Stimulated activated effector memory CD8-positive, alpha-beta T cell treated with anti-CD3 and anti-CD28 coated beads, Interleukin-12 subunit alpha, Interleukin-12 subunit beta, amount 100 ng/mL, for 72 hours (primary cell): ENCODE results near the gene ABLIM2.

Experiments
- ATAC-seq: fragments of 150-1000 bp; cut with Tn5 transposase; 2 replicates; pipeline ENCODE4 v1.10.0; 2021
- DNase-seq, 2 donors: peaks; one replicate each; pipeline ENCODE4 v3.0.0; 2021 to 2022; ENCODE audit warnings: low spot score in 2 of 2
- H3K27ac Mint-ChIP-seq: one replicate; pipeline ENCODE4 v1.8.0; 2022; ENCODE audit warnings: mild to moderate bottlenecking, mixed read lengths
- H3K36me3 Mint-ChIP-seq: one replicate; pipeline ENCODE4 v1.8.0; 2022; ENCODE audit warnings: mild to moderate bottlenecking, mixed read lengths
- H3K4me1 Mint-ChIP-seq: one replicate; pipeline ENCODE4 v1.8.0; 2022; ENCODE audit warnings: mixed read lengths
- H3K4me3 Mint-ChIP-seq: one replicate; pipeline ENCODE4 v1.8.0; 2022; ENCODE audit warnings: mild to moderate bottlenecking, mixed read lengths
- H3K9me3 Mint-ChIP-seq: one replicate; pipeline ENCODE4 v1.8.0; 2022; ENCODE audit warnings: mixed read lengths

Gene ABLIM2

DNA sequence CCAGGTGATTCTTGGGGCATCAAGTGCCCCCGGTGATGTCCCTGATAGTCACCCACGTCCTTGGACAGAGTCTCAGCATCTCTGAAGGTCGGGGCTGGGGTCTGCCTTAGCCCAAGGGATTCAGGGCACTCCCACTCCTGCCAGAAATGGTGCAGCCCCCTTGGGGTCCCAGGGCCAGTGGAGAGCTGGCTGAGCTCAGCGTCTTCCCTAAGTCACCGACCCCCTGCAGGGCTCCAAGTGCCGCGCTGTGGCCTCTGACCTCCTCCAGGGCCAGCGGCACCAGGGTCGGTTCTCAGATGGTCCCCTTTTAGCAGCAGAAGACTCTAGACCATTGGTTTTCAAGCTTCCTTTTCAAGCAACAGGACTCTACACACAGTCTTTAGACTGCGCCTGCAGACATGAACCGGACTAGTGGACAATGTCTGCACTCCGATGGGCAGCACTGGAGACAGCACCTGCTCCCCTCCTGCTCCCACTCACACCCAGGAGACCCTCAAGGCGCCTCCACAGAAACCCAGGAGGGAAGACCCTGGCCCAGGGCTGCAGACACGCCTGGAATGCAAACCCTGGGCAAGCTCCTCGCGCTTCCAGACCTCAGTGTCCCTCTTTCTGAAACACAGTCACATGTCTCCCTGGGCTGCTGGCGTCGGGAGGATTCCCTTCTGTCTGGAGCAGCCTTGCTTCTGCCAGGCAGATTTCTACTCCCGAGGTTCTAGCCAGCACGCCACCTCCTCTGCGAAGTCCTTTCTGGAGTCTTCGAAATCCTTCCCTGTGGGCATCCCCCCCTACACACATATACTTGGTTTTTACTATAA is 53.9 kb downstream of the ABLIM2 start:
- ATAC-seq (no peak), DNase-seq (no peak)
- no peak overlapping the region for H3K4me3 Mint-ChIP-seq
- H3K36me3 Mint-ChIP-seq, result no peaks in the 10 kb centered on the region
- no peak overlapping the region for H3K27ac Mint-ChIP-seq
- H3K4me1 Mint-ChIP-seq, result no peaks in the 10 kb centered on the region
- no peaks in the 10 kb centered on the region for H3K9me3 Mint-ChIP-seq

DNA sequence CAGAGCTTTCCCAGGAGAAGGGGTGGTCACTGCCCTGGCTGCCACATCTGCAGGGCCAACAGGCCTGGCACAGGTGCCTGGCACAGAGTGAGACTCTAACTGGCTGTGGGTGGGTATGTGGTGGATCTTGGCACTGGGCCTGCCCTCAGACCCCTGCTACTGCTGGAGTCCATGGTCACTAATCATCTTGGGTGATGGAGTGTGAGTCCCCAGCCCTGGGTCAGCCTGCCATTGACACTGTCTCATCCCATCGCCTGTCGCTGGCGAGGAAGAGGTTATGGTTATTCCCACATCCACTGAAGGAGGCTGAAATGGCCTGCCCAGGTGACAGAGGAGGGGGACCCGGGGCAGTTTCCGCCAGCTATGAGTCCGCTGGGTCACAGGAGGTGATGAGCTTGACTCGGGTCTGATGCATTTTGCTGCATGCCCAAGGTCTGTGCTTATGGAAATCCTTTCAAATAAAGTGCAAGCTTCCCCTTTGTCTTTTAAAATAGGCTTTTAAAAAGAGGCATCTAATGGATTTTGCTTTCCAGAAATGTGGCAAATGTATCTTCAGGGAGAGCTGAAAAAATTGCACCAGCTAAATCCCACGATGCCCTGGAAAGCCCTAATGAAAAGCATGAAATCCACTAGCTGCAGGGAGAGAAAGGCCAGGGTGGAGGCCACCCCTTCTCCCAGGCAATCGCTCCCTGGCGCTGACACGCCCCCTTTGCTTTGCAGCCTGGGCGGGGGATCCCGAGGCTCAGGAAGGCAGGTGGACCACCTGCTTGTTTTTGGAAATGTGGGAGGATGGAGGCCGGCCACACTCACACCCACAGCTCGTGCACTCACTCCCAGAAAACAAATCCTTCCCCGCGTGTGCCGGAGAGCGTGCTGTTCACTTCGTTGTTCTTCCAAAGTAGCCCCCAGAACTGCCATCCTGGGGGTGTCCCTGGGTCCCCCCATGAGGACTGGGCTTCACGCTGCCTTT is 54.9 kb downstream of the ABLIM2 start:
- H3K27ac Mint-ChIP-seq, result no peak overlapping the region
- H3K36me3 Mint-ChIP-seq, result no peaks in the 10 kb centered on the region
- DNase-seq, result no peak
- no peak for ATAC-seq
- no peaks in the 10 kb centered on the region for H3K9me3 Mint-ChIP-seq
- H3K4me1 Mint-ChIP-seq, result no peaks in the 10 kb centered on the region
- no peak overlapping the region for H3K4me3 Mint-ChIP-seq

DNA sequence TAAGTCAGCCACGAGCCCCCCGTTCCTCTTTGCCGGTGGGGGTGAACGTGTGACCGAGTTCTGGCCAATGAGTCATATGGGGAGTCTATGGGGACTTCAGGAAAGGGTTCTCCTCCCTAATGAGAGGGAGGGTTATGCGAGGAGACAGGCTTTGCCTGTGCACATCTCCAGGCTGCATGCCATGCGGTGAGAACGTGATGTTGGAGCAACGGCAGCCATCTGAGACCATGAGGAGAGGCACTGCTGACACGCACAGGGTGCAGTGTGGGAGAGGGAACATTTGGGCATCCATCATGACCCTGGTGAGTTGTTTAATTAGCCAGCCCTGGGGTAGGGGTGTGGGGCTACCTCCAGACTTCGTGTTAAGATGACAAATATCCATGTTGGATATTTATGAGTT is 55.8 kb downstream of the ABLIM2 start:
- H3K9me3 Mint-ChIP-seq, result no peaks in the 10 kb centered on the region
- no peaks in the 10 kb centered on the region for H3K4me1 Mint-ChIP-seq
- ATAC-seq, result no peak

DNA sequence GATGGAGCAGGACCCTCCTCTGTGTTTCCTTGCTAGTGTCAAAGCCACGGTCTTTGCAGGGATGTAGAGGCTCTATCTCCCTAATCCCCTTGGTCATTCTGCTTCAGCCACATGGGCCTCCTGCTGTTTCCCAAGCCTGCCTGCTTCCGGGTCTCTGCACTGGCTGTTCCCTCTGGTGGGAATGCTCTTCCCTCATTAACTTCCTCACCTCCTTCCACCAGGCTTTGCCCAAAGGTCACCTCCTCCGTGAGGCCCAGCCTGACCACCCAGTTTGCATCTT is 56.6 kb downstream of the ABLIM2 start:
- no peaks in the 10 kb centered on the region for H3K36me3 Mint-ChIP-seq
- H3K27ac Mint-ChIP-seq, result no peak overlapping the region
- no peak for DNase-seq
- H3K9me3 Mint-ChIP-seq, result no peaks in the 10 kb centered on the region
- H3K4me1 Mint-ChIP-seq, result no peaks in the 10 kb centered on the region
- no peak for ATAC-seq
- H3K4me3 Mint-ChIP-seq, result no peak overlapping the region

More for the DNA sequence above, 55.8 kb downstream of the ABLIM2 start:
- Mint-ChIP-seq H3K27ac (no peak overlapping the region), H3K4me3 (no peak overlapping the region), H3K36me3 (no peaks in the 10 kb centered on the region)
- DNase-seq, result no peak

DNA sequence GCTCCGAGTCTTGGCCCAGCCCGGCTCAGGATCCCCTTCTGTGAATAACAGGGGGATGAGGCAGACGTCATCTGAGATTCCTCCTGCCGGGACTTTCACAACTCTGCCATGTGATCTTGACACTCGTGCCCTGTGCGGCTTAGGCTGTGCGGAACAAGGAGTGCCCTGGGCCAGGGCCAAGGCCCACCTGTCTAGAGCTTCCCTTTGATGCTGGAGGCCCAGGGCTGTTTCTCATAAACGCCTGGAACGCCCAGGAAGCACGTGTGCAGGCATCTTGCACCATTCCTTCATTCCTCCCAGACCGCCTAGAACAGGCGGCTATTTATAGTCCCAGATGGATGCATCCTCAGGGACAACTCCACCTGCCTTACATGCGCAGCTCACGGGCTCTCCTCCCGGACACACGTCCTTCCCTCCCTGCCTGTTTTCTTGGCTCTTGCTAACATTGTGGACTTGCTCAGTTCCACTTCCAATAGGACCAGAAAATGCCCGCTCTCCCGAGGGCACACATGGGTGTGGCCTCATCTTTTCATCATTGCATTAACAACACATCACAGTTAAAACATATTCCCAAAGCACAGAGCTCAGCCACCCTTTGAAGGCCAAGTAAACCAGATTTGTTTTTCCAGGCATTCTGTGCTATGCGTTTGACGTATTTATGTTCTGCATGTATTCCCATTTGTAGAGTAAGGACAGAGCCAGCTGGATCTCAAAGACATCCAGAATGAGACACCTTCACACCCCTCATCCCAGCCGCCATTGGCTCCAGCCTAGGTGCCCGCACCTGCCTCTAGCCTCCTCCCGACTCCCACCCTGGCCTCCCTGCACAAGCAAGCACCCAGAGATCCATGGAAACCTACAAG is 57.2 kb downstream of the ABLIM2 start:
- Mint-ChIP-seq H3K9me3 (no peaks in the 10 kb centered on the region), H3K27ac (no peak overlapping the region), H3K4me1 (no peaks in the 10 kb centered on the region), H3K4me3 (no peak overlapping the region), H3K36me3 (no peaks in the 10 kb centered on the region)
- DNase-seq (no peak), ATAC-seq (no peak)

DNA sequence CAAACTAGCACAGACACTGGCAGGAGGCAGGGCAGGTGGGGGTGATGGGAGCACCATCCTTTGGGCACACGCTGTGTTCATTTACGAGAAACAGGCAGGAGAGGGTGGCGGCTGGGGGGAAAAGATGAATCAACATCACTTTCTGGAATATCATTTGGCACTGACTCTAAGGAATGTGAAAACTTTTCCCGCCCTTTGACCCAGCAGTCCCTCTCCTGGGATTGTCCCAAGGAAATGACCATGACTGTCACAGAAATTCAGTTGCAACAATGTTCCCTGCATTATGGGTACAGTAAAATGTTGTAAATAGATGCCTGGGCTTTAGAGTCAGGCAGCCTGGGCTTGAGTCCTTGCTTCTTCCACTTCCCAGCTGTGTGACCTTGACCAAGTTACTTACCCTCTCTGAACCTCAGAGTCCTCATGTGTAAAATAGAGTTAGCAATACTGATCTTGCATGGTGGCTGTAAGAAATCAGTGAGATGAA is 58.6 kb downstream of the ABLIM2 start:
- H3K4me1 Mint-ChIP-seq, result no peaks in the 10 kb centered on the region
- H3K36me3 Mint-ChIP-seq, result no peaks in the 10 kb centered on the region
- H3K9me3 Mint-ChIP-seq, result peaks cover 4% of the 10 kb centered on the region
- H3K4me3 Mint-ChIP-seq, result no peak overlapping the region
- H3K27ac Mint-ChIP-seq, result no peak overlapping the region
- no peak for DNase-seq
- ATAC-seq, result no peak

DNA sequence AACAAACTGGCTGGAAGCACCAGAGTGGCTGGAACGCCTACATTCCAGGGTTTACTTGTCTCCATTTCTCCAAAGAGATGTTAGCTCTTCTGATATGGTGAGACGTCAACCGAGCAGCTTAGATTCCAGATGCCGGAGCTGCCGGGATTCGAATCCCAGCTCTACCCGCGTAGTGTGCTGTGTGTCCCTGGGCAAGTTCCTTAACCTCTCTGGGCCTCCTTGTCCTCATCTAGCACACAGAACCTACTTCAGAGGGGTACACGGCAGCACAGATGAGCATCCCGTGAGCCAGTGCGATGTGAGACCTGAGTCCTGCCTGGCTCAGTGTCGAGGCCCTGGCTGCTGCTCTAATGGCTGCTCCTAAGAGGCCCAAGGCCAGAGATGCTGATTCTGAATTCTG is 60.1 kb downstream of the ABLIM2 start:
- Mint-ChIP-seq H3K4me1 (no peaks in the 10 kb centered on the region), H3K36me3 (no peaks in the 10 kb centered on the region)

DNA sequence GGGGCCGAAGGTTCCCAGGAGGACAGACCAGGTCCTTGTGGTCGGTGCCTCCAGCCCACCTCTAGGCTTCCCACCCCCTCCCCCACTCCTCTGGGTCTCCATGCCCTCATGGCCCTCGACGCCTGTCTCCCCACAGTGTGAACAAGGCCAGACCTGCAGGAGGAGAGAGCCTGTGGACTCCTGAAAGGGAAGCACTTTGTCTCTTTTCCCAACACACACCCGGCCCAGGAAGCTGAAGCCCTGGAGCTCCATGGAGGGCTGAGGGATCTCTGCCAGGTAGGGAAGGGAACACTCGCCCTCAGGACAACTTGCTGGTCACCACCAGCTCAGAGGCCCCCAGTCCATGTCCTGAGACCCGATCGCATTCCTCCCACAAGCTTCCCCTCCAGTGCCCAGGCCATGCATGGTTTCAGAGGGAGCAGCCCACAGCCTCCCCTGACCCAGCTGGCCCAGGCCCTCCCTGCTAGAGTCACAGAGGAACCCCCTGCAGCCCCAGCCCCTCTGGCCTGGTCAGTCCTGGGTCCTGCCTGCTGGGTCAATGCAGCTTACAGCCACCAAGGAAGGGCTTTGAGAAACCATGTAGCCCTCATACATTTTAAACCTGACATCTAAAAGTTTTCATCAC is 60.8 kb downstream of the ABLIM2 start:
- no peaks in the 10 kb centered on the region for H3K4me1 Mint-ChIP-seq
- DNase-seq, result no peak
- H3K27ac Mint-ChIP-seq, result no peak overlapping the region
- H3K9me3 Mint-ChIP-seq, result peaks cover 17% of the 10 kb centered on the region
- no peak overlapping the region for H3K4me3 Mint-ChIP-seq
- ATAC-seq, result no peak
- H3K36me3 Mint-ChIP-seq, result no peaks in the 10 kb centered on the region

More for the DNA sequence above, 60.1 kb downstream of the ABLIM2 start:
- Mint-ChIP-seq H3K27ac (no peak overlapping the region), H3K9me3 (peaks cover 16% of the 10 kb centered on the region), H3K4me3 (no peak overlapping the region)
- DNase-seq, result no peak
- ATAC-seq, result no peak

DNA sequence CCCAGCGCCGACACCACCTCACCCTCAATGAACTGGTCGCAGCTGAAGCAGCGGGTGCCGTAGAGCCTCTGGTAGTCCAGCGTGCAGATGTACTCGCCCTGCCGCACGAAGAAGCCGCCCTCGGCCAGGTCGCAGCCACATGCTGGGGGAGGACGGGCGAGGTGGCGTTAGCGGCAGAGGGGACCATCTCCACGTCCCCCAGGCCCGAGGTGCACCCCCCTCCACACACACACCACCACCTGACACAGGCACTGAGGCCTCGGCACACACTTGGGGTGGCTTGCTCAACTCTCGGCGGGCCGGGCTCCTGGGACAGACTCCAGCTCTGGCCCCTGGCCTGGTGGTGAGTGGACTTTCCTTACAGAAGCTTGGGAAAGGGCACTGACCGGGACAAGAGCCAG is 61.5 kb downstream of the ABLIM2 start:
- Mint-ChIP-seq H3K4me3 (no peak overlapping the region), H3K27ac (no peak overlapping the region)

DNA sequence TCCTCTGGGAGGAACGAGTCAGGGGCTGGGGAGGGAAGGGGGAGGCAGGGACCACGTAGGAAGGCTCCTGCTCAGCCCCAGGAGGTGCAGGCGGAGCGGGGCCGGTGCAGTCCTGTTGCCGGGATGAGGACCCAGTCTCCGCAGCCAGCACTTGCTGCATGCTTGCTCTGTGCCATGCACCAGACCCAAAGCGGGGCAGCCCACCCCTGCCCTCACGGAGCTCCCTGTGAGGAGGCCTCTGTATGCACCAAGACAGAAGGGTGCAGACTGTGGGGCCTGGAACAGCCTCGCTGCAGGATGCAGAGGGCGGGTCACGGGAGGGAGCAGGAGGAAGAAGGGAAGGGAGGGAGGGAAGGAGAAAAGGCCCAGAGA is 61.9 kb downstream of the ABLIM2 start:
- H3K27ac Mint-ChIP-seq, result no peak overlapping the region
- H3K4me3 Mint-ChIP-seq, result no peak overlapping the region
- ATAC-seq, result no peak
- peaks cover 20% of the 10 kb centered on the region for H3K9me3 Mint-ChIP-seq
- no peaks in the 10 kb centered on the region for H3K4me1 Mint-ChIP-seq
- no peaks in the 10 kb centered on the region for H3K36me3 Mint-ChIP-seq
- DNase-seq, result no peak

More for the DNA sequence above, 61.5 kb downstream of the ABLIM2 start:
- H3K36me3 Mint-ChIP-seq, result no peaks in the 10 kb centered on the region
- peaks cover 20% of the 10 kb centered on the region for H3K9me3 Mint-ChIP-seq
- DNase-seq (no peak), ATAC-seq (no peak)
- H3K4me1 Mint-ChIP-seq, result no peaks in the 10 kb centered on the region

DNA sequence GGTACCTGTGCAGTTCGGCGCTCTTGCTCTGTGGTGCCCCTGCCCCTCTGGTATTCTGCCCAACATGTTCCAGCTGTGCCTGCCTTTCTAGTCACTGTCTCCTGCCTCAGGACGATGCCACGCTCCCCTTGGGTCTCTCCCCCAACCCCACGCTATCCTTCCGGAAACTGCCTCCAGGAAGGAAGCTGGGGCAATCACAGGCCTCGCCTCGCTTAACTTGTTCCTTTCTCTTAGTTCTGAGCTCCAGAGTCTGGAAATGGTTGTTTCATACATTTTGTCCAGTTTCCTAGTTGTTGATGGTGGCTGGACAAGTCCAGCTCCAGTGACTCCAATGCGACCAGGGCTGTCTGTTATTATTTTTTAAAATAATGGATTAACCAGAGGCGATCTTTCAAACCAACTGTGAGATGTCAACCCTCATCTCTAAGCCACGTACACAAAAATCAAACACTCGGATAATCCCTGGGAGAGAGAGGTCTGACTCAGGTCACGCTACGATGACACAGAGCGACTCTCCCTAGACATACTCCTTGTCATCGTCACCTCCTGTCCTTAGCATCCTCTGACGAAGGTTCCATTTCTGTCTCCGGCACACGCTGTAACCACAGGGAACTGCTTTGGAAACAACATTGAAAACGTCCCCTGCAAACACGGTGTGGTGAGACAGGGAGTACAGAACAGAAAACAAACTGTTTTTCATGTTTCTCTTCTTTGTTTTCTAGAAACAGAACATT is 62.5 kb downstream of the ABLIM2 start:
- Mint-ChIP-seq H3K36me3 (no peaks in the 10 kb centered on the region), H3K9me3 (peaks cover 20% of the 10 kb centered on the region), H3K27ac (no peak overlapping the region), H3K4me3 (no peak overlapping the region), H3K4me1 (no peaks in the 10 kb centered on the region)
- ATAC-seq (no peak), DNase-seq (no peak)

DNA sequence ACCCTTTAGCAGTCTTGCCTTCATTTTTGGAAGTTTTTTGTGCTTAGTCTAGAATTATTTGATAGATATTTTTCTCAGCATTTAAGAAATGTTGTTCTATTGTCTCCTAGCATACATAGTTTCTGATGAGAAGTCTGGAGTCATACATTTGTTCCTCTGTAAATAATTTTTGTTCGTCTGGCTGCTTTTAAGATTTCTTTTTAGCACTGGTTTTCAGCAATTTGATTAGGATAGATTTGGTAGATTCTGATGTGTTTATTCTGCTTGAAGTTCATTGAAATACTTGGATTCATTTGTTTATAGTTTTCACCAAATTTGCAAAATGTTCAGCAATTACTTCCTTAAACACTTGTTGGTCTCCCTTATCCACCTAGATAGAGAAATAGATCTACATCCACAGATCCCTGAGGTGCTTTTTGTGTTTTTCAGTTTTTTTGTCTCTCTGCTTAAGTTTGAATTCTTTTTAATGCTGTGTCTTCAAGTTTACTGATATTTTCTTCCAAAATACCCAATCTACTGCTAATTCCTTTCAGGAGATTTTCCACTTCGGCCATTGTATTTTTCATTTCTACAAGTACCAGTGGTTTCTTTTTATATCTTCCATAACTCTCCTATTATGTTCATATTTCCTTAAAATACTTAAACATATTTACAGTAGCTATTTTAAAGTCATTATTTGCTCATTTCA is 64.9 kb downstream of the ABLIM2 start:
- no peak overlapping the region for H3K4me3 Mint-ChIP-seq
- no peak overlapping the region for H3K27ac Mint-ChIP-seq
- no peak for ATAC-seq
- peaks cover 6% of the 10 kb centered on the region for H3K4me1 Mint-ChIP-seq
- no peaks in the 10 kb centered on the region for H3K36me3 Mint-ChIP-seq
- no peak for DNase-seq
- peaks cover 20% of the 10 kb centered on the region for H3K9me3 Mint-ChIP-seq

DNA sequence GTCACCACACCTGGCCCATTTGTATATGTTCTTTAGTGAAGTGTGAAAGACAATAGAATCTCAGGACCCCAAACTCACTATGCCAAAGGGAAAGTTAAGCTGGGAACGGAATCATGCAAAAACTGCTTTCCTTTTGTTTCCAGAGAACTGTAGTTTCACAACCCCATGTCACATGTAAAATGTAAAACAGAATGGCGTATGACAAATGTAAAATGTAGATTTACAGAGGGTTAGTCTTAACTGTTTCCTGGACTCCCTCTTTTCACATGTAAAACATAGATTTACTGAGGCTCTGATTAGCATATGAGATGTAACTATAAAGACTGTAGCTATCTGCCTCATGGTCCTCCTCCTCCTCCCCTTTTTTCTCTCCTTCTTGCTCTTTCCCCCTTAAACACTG is 66.3 kb downstream of the ABLIM2 start:
- ATAC-seq (no peak), DNase-seq (no peak)
- Mint-ChIP-seq H3K4me3 (no peak overlapping the region), H3K9me3 (peaks cover 20% of the 10 kb centered on the region), H3K36me3 (no peaks in the 10 kb centered on the region), H3K27ac (no peak overlapping the region), H3K4me1 (peaks cover 6% of the 10 kb centered on the region)
